Measurements from ENCODE around the gene REXO1.

DNA sequence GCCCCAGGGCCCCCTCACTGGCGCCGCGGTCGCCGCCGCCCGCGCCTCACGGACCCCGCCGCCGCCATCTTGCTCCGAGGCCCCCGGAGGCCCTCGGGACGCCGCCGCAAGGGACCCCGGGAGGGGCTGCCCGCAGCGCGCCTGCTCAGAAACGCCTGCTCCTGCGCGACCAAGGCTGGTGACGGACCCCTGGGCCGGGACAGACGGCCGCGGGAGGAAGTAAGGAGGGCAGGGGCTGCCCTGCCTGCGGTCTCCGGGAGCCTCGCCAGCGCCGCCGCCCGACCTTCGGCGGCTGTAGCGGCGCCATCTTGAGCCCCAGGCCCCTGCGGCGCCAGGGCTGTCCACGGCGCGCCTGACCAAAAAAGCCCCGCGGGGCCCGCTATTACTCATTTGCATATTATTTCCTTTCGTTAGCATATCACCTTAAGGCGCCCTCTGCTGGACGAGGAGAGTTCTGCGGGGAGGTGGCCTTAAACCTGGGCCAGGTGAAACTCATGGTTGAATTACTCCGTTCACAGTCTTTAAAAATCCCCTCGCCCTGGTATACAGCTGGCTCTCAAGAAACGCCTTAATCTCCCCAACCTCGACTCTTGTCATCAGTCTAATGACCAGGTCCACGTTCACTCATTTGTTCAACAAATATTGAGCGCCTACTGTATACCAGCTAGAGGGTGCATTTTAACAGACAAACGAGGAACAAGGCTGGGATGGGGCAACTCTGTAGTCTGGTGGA lies at the start of gene REXO1:
- TF ChIP-seq POLR2AphosphoS5 (IDR thresholded peaks at IDR 0.05; ENCODE audit: low read depth, low read length) = no peak; the same call in 1 of the 2 replicates
- TF ChIP-seq, protein P1, sequence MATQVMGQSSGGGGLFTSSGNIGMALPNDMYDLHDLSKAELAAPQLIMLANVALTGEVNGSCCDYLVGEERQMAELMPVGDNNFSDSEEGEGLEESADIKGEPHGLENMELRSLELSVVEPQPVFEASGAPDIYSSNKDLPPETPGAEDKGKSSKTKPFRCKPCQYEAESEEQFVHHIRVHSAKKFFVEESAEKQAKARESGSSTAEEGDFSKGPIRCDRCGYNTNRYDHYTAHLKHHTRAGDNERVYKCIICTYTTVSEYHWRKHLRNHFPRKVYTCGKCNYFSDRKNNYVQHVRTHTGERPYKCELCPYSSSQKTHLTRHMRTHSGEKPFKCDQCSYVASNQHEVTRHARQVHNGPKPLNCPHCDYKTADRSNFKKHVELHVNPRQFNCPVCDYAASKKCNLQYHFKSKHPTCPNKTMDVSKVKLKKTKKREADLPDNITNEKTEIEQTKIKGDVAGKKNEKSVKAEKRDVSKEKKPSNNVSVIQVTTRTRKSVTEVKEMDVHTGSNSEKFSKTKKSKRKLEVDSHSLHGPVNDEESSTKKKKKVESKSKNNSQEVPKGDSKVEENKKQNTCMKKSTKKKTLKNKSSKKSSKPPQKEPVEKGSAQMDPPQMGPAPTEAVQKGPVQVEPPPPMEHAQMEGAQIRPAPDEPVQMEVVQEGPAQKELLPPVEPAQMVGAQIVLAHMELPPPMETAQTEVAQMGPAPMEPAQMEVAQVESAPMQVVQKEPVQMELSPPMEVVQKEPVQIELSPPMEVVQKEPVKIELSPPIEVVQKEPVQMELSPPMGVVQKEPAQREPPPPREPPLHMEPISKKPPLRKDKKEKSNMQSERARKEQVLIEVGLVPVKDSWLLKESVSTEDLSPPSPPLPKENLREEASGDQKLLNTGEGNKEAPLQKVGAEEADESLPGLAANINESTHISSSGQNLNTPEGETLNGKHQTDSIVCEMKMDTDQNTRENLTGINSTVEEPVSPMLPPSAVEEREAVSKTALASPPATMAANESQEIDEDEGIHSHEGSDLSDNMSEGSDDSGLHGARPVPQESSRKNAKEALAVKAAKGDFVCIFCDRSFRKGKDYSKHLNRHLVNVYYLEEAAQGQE (IDR thresholded peaks at IDR 0.05; ENCODE audit: insufficient read depth in 1 of 2, low read depth in 2 of 2, low read length in 2 of 2) = 0 out of 4 replicates have a peak, but pooled peaks of 1 of the 2 experiments have one; percentile 45
- peak; percentile 64 for TF ChIP-seq FOXP2 (optimal IDR thresholded peaks at IDR 0.05; ENCODE audit: borderline replicate concordance, extremely low read depth, extremely low read length, insufficient read depth)

Data from PFSK-1 (cell line).